NCI-H2029 treated with DMSO at 0.1 percent for 48 hours (cell line): ENCODE results near the gene KCND3.

Experiments
- DNase-seq: peaks from one replicate; lab custom pipeline; 2025; lab: John Stamatoyannopoulos, UW

KCND3 gene

DNA sequence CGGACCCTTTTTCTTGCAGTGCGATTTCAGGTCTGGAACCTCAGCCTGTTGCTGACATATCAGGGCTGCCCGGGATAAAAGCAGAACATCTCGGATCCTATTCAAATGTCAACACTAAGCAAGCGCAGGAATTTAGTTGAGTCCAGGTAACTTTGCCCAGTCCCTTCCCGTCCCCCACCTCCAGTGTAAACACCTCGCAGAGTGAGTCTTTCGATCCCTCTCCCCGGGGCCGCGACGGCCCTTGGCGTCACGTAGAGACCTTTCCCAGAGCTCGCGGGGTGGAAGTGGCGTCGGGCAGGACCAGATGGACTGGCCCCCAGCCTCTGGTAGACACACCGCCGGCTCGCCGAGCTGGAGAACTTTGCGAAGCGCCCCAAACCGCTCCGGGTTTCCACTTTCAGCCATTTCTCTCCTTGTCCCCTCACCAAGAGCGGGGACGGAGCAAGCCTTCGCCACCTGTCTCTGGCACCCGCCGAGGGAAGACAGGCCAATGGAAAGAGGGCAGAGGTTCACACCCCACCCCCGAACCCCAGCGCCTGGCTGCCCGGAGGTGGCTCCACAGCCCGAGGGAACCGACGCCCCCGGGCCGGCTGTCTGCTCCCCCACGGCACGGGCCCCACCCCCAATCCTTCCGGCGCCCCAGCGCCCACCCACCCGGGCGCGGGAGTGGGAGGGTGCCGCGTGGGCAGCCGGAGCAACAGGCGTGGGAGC lies 570 bp downstream of the KCND3 start:
- DNase-seq = no peak

DNA sequence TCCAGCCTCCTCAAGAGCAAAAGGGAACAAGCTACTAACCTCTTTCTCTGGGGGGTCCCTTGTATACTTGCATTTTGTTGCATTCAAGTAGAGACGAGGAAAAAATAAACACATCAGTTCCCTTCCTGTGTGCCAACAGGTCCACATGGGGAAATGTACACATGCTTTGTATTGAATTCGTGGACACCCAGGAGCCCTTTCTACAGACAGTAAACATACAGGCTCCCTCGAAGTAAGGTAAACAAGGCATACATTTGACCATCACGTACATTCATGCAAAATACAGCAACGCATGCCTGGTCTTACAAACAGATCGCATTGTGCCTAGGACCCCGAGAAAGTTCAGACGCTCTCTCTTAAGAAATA lies 1.1 kb downstream of the KCND3 start:
- no peak for DNase-seq

DNA sequence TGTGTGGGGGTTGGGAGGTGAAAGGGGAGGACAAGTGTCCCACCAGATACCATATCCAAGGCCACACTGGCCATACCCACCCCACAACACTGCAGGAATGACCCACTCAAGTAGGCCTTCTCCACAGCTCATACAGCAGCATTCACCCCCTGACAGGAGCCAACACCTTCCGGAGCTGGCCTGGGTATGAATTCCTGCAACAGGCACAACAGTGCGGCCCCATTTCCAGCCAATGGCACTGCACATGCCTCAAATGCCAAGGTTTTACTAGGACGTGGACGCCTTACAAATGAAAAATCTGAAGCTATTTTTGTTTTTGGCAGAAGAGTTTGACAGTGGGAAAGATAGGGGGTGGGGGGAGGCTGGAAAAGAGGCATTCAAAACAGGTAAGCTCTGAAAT lies 2.0 kb downstream of the KCND3 start:
- DNase-seq = no peak

DNA sequence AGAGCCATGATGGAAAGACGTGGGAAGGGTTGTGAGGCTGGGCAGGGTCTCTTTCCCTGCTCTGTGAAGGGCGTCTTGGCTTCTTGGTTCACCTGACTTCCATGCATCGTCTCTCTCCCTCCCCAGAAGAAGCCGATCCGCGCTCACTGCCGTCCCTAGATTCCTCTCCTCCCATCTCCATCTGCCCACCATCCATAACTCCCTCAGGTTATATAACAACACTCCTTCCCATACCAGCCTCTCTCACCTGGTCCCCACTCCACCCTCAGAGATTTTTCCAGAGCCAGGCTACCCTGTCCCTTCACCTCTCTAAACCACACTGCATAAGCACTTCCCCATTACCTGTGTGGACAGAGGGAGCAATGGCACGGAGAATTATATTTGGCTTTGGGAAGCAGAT lies 6.0 kb downstream of the KCND3 start:
- DNase-seq = no peak

DNA sequence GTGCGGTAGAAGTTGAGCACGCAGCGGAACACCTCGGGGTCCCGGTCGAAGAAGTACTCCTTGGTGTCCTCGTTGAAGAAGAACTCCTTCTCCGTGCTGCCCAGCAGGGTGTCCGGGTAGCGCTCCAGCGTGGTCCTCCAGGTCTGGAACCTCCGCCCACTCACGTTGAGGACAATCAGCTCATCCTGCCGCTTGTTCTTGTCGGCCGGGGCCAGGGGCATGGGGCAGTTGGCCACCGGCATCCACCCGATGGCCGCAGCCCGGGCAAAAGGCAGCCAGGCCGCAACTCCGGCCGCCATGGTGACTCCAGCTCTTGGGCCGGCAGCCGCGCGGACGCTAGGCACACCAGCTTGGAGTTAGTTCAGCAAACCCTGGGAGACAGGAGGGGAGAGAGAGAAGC lies 7.0 kb downstream of the KCND3 start:
- no peak for DNase-seq

DNA sequence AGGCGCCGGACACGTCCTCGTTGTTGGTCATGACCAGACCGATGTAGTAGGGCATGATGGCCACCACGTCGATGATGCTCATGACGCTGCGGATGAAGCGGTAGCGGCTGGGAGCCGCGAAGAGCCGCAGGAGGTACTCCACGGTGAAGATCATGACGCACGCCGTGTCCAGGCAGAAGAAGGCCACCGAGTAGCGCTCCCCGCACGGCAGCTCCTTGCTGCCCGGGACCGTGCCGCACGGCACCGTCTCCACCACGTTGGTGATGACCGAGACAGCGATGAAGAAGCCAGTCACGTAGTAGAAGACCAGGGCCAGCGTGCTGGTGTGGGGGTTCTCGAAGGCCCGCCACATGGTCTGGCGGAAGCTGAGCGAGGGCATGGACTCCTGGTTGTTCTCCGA lies 7.6 kb downstream of the KCND3 start:
- no peak for DNase-seq

DNA sequence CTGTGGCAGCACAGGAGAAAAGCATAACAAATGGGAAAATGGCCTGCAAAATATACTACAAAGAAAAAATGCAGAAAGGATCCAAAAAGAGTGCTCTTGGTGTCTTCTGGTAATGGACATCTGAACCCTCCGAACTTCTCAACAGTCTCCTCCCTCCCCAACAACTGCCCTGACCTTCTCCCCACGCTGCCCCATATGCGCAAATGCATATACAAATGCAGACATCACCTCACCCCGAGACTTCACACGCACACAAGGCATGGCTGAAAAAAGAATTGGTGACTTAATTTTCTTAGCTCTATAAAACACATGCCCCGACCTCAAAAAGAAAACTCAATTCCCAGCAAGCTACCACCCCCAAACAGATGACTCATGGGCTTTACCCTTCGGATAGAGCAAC lies 8.4 kb downstream of the KCND3 start:
- no peak for DNase-seq

DNA sequence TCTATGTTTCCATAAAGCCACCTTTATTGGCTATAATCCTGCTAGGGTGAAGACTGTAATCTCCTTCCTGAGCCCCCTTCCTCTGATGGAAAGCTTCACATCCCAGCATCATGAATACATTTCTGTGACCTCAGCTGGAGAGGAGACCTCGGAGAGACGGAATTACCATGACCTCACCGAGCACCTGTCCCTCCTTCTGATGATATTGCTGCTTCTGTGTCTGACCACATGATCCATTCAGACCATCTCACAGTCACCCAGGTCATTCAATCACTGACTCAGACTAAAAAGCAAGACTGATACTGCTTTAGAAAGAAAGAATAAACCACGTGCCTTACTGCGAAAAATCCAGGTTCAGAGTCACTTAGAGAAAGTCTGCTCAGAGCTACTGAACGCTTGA lies 8.8 kb downstream of the KCND3 start:
- DNase-seq = no peak

DNA sequence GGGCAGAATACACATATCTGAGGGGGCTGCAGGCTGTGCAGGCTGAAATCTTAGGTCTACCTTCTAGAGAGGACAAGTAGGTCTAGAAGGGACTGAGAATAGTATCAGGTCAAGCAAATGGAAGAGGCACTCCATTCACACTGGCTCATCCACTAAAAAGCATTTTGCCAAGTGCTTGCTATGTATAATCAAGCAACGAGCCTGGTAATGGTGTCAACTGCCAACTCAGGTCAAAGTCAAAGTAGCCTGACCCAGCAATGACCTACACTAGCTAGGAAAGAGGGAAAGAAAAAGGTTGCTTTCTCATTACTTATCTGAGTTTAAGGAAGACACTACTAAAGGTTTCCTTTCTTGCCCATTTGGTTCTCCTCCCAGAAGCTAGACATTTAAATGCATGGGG lies 10.8 kb downstream of the KCND3 start:
- no peak for DNase-seq

DNA sequence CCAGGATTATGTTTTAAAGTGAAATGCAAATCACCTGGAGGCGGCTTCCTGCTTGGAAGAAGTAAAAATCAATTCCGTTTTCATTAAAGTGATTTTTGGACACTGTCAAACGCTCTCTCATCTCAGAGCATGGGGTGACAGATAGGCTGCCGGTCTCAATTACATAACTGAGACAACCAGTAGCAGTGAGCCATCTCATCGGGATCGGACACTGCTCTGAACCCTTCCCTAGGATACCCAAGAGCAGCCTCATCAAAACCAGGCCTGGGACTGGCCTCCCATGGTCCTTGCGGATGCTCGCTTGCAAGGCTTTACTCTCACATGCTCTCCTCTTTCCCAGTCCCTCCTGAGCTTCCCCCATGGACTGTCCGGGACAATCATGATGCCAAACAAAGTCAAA lies 12.1 kb downstream of the KCND3 start:
- DNase-seq = no peak

DNA sequence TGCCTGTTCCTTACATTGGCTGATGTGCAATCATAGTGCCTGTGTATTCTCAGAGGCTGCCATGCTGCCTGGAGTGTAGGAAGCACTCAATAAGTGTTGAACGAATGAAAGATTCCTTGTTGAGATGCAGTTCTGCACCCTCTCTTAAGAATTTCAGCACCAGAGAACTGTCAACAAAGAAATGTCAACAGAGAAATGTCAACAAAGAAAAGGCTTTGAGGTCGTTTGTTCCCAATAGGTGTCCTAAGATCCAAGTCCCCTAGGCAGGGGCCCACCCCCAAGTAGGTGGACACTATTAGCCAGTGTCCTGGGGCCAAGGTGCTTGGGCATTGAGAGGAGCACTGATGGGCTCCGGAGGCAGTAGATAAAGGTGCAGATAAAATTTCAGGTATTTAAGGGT lies 12.6 kb downstream of the KCND3 start:
- DNase-seq = no peak

DNA sequence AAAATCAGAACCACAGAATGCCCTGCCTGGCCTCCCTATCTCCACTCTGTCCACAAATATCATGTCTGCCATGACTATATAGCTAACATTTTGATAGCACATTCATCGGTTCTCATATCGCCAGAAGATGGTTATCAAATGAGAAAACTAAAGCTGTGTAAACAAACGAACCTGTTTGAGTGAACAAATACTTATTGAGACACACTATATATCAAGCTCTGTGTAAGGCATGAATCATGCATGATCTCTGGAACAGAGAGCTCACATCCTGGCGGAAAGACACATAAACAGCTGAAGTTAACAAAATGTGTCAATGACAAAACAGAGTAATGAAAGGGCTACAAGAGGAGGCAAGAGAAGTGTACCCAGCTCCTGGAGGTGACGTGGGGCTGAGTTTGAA lies 13.1 kb downstream of the KCND3 start:
- peak; percentile 51 for DNase-seq

DNA sequence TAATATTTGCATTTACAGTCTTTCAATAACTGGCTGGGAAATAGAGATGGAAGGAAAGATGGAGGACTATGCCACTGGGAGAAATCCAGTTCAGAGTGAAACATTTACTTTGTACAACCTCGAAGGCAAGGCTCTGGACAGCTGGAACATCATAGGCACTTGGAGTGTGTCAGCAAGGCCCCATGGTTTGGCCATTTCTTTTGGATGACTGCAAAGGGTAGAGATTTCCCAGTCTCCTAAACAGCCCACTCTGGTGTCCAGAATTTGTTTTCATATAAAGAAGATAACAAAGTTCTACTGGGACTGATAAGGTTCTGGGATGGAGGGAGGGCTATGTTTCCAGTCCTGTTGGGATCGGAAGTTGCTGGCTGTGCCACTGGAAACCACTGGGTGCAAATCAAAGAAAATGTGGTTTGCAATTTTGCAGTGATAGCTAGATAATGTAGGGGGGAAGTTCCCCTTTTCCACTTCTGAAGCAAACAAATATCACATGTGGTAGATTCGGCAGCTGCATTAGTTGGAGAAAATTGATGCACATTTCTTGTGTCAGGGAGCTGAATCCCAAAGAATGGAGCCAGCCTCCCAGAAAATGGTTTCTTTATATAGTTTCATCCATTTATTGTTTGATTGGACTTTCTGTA lies 16.2 kb downstream of the KCND3 start:
- DNase-seq = no peak

DNA sequence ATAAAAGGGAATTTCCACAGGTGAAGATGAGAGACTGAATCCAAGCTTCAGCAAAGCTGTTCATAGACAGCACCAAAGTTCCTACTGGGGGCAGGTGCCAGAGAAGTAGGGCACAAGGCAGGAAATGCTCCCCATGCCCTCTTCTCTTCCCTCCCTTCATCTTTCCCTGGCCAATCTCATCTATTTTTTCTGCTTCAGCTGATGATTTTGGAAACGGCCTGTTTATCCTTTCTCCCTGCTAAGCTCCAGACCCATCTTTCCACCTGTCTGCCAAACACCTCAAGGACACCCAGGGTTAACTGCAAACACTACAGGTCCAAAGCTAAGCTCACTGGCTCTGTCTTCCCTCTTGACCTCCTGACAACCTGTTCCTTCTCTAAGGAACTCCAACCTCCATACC lies 18.1 kb downstream of the KCND3 start:
- DNase-seq = no peak

DNA sequence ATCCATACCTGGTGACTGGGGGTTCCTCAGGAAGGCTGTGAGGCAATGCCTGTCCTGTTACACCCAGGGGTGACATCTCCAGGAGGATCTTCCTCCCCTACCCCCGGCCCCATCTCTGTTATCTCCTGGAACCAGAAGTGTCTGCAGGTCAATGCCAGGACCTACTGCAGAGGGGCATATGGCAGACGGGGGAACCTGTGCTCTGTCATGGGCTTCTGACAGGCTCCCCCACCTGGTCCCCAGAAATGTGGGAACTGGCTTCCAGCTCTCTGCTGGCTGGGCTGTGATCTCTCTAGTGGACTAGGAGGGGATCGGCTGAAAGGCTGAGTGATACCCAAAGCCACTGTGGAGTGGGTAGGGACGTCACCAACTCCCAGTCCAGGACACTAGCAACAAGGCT lies 21.0 kb downstream of the KCND3 start:
- DNase-seq = no peak

DNA sequence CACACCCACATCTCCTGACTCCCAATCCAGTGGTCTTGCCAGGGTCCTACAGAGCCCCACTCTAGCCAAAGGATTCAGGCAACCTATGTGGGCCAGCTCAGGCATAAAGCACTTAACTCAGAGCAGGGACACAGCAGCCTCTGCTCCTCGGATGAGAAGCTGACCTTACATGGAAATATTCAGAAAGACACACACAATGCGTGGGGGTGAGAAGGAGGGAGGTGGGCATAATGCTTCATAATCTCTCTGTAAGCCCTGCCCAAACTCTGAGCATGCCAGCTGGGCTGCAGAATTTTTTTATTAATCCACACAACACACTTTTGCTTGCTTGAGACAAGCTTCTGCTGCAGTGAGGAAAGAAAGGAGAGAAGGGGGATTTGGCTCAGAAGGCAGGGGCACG lies 21.6 kb downstream of the KCND3 start:
- DNase-seq = no peak

DNA sequence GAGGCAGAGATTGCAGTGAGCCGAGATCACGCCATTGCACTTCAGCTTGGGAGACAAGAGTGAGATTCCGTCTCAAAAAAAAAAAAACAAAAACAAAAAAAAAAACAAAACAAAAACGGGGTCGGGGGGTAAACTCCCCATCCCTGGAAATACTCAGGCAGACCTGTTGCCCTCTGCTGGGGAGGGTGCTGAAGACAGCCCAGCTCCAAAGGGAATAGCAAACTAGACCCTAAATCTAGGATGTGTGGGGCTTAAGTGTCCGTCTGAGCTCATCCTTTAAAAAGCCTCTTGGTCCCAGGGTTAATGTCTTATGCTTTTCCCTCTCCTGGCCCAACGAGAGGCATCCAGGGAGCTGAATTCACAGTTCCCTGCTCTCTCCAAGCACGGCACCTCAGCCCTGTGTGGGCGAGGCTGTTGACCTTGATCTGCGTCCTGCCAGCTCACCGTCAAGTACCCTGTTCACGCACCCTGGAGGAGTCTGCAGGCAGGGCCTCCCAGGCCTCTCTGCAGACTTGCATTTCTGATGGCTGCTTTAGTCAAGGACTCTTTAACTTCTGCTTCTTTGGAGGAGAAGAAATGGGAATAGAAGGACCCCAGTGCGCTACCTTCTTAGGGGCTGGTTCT lies 22.3 kb downstream of the KCND3 start:
- peak; percentile 15 for DNase-seq

DNA sequence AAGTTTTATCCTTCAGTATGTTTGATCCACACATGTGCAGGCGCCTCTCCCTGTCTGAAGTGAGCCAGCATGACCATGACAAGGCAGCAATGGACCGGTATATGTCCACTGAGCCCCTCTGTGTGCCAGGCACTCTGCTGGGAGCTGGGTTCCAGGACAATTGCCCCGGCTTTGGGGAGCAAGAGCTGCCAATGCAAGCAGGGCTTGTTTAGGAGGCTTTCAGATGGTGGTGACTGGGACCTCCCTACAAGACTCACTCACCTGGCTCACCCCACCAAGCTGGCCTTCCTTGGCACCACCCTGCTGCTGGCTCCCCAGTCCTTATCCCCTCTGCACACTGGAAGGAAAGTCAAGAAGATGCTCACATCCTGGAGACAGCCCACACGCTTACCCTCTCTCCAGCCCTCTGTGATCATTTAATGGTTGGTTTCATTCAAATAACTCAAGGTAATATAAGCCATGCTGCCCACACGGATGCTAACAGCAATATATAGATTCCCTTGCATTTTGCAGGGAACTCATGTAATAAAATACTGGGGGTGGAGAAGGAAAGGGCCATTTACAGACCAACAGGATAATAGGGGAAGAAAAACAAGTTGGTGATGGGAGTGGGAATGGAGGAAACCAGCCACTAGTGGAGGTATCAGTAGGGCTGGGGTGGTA lies 23.6 kb downstream of the KCND3 start:
- DNase-seq = no peak

DNA sequence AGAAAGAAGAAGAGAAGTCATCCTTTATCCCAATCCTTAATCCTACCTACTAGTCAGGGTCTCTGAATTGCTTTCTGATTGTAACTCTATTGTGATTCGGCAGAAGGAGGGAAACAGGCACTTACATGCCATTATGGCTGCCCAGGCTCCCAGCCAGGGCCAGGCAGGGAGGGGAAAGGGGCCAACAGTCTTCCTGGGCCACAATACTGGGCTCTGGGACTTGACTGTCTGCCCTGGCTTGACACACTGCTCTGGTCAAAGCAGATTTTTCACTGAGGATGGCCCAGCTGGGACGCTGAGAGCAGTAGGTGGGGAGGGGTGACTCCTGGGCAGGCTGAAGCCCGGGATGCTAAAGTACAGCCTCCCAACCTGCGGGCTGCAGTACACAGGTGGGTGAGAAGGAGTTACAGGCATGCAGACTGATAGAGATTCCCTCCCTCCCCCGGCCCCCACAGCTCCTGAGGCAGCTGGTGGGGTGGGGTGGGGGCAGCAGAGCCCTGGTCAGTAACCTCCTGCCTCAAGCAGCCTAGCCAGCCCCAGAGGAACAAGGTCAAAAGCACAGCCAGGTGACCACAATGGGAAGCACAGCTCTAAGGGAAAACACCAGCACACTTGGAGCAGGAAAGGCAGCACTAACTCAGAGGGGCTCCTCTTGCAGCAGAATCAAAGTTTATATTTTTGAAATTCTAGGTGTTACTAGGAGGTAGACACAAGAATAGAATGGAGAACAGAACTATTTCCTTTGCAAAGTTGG lies 25.3 kb downstream of the KCND3 start:
- peak; percentile 41 for DNase-seq

DNA sequence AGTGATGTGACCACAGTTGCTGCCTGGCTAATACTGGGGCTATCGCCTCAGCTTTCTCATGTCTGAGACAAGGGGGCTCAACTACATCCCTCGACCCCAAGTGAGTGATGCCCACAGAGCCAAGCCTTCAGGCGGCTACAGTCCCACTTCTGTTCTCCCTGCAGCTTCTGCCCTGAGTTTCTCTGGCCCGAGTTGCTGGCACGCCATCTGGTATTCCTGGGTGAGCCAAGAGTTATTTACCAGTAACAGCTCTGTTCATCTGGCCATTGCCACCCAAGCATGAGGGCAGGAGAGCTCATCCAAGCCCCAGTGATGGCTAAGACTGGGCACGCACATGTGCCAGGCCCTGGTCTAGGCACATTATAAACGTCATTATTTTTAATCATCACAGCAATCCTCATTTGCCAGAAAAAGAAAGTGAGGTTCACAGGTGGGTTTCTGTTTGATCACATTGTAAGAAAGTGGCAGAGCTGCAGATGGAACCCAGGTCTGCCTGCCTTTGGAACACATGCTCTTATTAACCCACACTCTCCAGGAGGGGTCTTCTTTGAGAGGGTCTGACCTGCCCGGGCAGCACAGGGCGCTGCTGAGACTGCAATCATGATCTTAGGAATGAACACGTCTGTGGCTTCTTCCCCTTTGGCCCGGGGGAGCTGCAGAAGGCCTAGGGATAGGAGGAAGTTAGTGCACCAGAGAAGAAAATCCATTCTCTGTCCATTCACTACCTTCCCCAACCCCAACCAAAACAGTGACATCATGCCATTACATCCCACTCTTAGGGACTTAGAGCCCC lies 27.5 kb downstream of the KCND3 start:
- no peak for DNase-seq

DNA sequence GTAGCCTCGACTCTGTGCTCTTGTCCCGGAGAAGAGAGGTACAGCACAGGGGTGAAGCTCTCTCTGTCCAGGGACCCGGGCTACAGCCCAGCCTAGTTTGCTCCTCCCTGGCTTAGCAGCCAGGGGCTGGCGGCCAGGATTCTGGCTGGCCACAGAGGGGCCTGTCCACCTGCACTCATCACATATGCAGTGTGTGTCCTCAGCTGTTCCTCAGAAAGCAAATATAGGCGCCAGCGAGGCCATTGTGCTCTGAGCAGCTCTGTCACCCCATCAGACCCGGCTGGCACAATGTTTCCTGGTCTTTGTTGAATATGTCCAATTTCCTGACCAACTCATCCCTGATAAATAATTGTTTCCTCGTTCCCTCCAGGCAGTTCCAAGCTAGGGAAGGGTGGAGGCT lies 28.5 kb downstream of the KCND3 start:
- peak; percentile 18 for DNase-seq

DNA sequence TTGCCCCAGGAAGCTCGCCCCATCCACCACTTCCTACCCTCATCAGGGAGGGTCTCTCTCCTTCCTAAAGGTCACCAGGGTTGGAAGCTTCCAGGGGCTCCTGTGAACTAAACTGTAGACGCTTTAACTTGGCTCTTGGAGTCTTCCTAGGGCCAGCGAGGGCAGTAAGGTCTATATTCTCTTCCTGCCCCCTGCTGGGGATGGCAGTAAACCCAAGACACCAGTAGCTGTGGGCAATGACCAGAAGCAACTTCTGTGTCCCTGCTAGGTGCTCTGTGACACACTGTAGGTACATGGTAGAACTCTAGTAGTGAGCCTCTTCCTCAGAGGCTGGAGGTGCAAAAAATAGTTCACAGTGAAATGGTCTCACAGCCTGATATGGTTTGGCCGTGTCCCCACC lies 30.0 kb downstream of the KCND3 start:
- no peak for DNase-seq
